ENCODE data around the gene XRN2. TPM values are rescaled to one million over a fixed set of nuclear protein-coding genes. Genes with fewer than 3 reads are reported as not detected.

The XRN2 gene
- total RNA-seq, 4 donors from 2014 or later, result 31.9 to 50.9 (median 37.3) TPM

- WGBS, 2 donors, result 85 to 86% methylated on average over 2 of the region's 2 CpGs
- intact Hi-C loops (cut with DNase I; ENCODE audit: low total_unique reads), result no loop called here
- no peak for DNase-seq (ENCODE audit: low spot score in 2 of 2)
- TF ChIP-seq POLR2A (IDR thresholded peaks at IDR 0.05) (no peak), CTCF (IDR thresholded peaks at IDR 0.05) (no peak)
- no peak overlapping the region for H3K4me3 ChIP-seq (ENCODE audit: low read depth, poor library complexity, severe bottlenecking)
Measured at GRCh38 chr20:21437816-21438215, 134.7 kb downstream of the XRN2 start.

Other genes with a start within 250 kb of the XRN2 start
- gene LINC00237, start 197.0 kb upstream of the XRN2 start, total RNA-seq, result under 1 TPM in 1 of 4 donors, not detected in 3; 0.32 TPM
- 10 to 100 TPM; 17.8 to 25.0 (median 23.0) TPM for gene KIZ, start 177.2 kb upstream of the XRN2 start, total RNA-seq
- not detected for gene NKX2-4, start 94.2 kb downstream of the XRN2 start, total RNA-seq
- gene NKX2-2, start 210.7 kb downstream of the XRN2 start, total RNA-seq, result not detected

Data from lower leg skin (tissue), 4 donors.